OCI-LY1 (cell line): ENCODE measurements around the gene NECAB2.

Experiments
- H2AFZ ChIP-seq: fragments of 200-600 bp; sonication (generic), shearing (Covaris generic); 2 replicates; pipeline ENCODE4 v1.6.0; 2014; ENCODE audit warnings: antibody characterized with exemption, mild to moderate bottlenecking, low read length
- H3F3A ChIP-seq: fragments of 200-600 bp; sonication (generic), shearing (Covaris generic); 2 replicates; pipeline ENCODE4 v1.6.0; 2014; ENCODE audit warnings: mild to moderate bottlenecking, antibody characterized with exemption, low read length, moderate library complexity; ENCODE audit not compliant: insufficient read depth
- H3K27ac ChIP-seq: fragments of 200-600 bp; sonication (generic); 2 replicates; pipeline ENCODE4 v1.5.1; 2014; ENCODE audit warnings: low read length, mixed run types, mild to moderate bottlenecking, low read depth; ENCODE audit not compliant: poor library complexity, severe bottlenecking
- H3K27me3 ChIP-seq: fragments of 200-600 bp; sonication (generic); 2 replicates; pipeline ENCODE4 v1.6.0; 2014; ENCODE audit warnings: antibody characterized with exemption, mild to moderate bottlenecking, low read length, moderate library complexity; ENCODE audit not compliant: insufficient read depth
- H3K36me3 ChIP-seq: fragments of 200-600 bp; sonication (generic); 2 replicates; pipeline ENCODE4 v1.6.1; 2014; ENCODE audit warnings: mild to moderate bottlenecking, antibody characterized with exemption, low read length, moderate library complexity, mixed read lengths; ENCODE audit not compliant: insufficient read depth
- H3K4me1 ChIP-seq: fragments of 200-600 bp; sonication (generic); 2 replicates; pipeline ENCODE4 v1.5.1; 2014; ENCODE audit warnings: mild to moderate bottlenecking, low read length, moderate library complexity; ENCODE audit not compliant: insufficient read depth, severe bottlenecking
- H3K4me2 ChIP-seq: fragments of 200-600 bp; sonication (generic), shearing (Covaris generic); 2 replicates; pipeline ENCODE4 v1.6.1; 2014; ENCODE audit warnings: low read length
- H3K4me3 ChIP-seq: fragments of 200-600 bp; sonication (generic); 2 replicates; pipeline ENCODE4 v1.5.1; 2014; ENCODE audit warnings: low read length, low read depth, mild to moderate bottlenecking, mixed read lengths; ENCODE audit not compliant: poor library complexity, severe bottlenecking
- H3K79me2 ChIP-seq: fragments of 200-600 bp; shearing (Covaris generic); 2 replicates; pipeline ENCODE4 v1.6.1; 2016; ENCODE audit warnings: mixed run types, low read length, mixed read lengths; ENCODE audit not compliant: insufficient read depth
- H3K9ac ChIP-seq: fragments of 200-600 bp; sonication (generic), shearing (Covaris generic); 2 replicates; pipeline ENCODE4 v1.6.1; 2014; ENCODE audit warnings: mild to moderate bottlenecking, low read length, mixed read lengths
- H3K9me2 ChIP-seq: fragments of 200-600 bp; sonication (generic), shearing (Covaris generic); 2 replicates; pipeline ENCODE4 v1.6.1; 2014; ENCODE audit warnings: low read depth, mild to moderate bottlenecking, low read length, mixed read lengths
- H3K9me3 ChIP-seq: fragments of 200-600 bp; shearing (Covaris generic); 2 replicates; pipeline ENCODE4 v1.6.1; 2014; ENCODE audit warnings: low read length, mixed read lengths
- H4K20me1 ChIP-seq: fragments of 200-600 bp; sonication (generic), shearing (Covaris generic); 2 replicates; pipeline ENCODE4 v1.6.0; 2016; ENCODE audit warnings: mild to moderate bottlenecking, low read length; ENCODE audit not compliant: insufficient read depth
- CTCF ChIP-seq: fragments of 200-600 bp; sonication (generic), shearing (Covaris generic); IDR thresholded peaks from 2 replicates; pipeline ENCODE4 v1.5.1; 2017; ENCODE audit warnings: mild to moderate bottlenecking, antibody characterized with exemption, low read length, moderate library complexity, mixed read lengths
- EZH2 ChIP-seq: fragments of 200-600 bp; sonication (generic), shearing (Covaris generic); IDR thresholded peaks from 2 replicates; pipeline ENCODE4 v1.8.0; 2017; ENCODE audit warnings: borderline replicate concordance, mixed run types, mild to moderate bottlenecking, antibody characterized with exemption, low read length, moderate library complexity, mixed read lengths

Gene NECAB2

GRCh38 chr16:83957296-83957855 is 10.7 kb upstream of the NECAB2 start:
- no peaks in the 10 kb centered on the region for H3K36me3 ChIP-seq
- peaks cover 3% of the 10 kb centered on the region for H3K4me1 ChIP-seq
- H3K27me3 ChIP-seq: 0 out of 2 replicates have a peak, but pooled peaks cover 5% of the 10 kb centered on the region
- no peak overlapping the region for H3K4me2 ChIP-seq
- H3K9me3 ChIP-seq: no peaks in the 10 kb centered on the region
- no peaks in the 10 kb centered on the region for H4K20me1 ChIP-seq
- H3K9me2 ChIP-seq: no peaks in the 10 kb centered on the region
- H3K9ac ChIP-seq: no peak overlapping the region
- no peaks in the 10 kb centered on the region for H3F3A ChIP-seq
- no peak overlapping the region for H2AFZ ChIP-seq
- no peak overlapping the region for H3K4me3 ChIP-seq
- TF ChIP-seq EZH2: no peak
- no peak for TF ChIP-seq CTCF
- H3K27ac ChIP-seq: no peak overlapping the region
- no peaks in the 10 kb centered on the region for H3K79me2 ChIP-seq

GRCh38 chr16:83958137-83958845 is 9.8 kb upstream of the NECAB2 start:
- H3K4me1 ChIP-seq: peaks cover under 1% of the 10 kb centered on the region
- no peaks in the 10 kb centered on the region for H3K9me2 ChIP-seq
- no peaks in the 10 kb centered on the region for H3K9me3 ChIP-seq
- H4K20me1 ChIP-seq: no peaks in the 10 kb centered on the region
- no peak overlapping the region for H3K27ac ChIP-seq
- no peak overlapping the region for H3K4me2 ChIP-seq
- TF ChIP-seq CTCF (no peak), EZH2 (no peak)
- no peaks in the 10 kb centered on the region for H3F3A ChIP-seq
- no peak overlapping the region for H3K4me3 ChIP-seq
- no peaks in the 10 kb centered on the region for H3K36me3 ChIP-seq
- no peak overlapping the region for H2AFZ ChIP-seq
- no peak overlapping the region for H3K9ac ChIP-seq
- no peaks in the 10 kb centered on the region for H3K79me2 ChIP-seq
- peaks cover 11% of the 10 kb centered on the region; the same call in 1 of the 2 replicates for H3K27me3 ChIP-seq

- Histone ChIP-seq H3K27me3 (peaks cover 13% of the 10 kb centered on the region; the same call in 1 of the 2 replicates), H3K4me2 (no peak overlapping the region), H2AFZ (no peak overlapping the region), H3K79me2 (no peaks in the 10 kb centered on the region), H3K9ac (no peak overlapping the region), H3K9me2 (no peaks in the 10 kb centered on the region), H3F3A (no peaks in the 10 kb centered on the region), H4K20me1 (no peaks in the 10 kb centered on the region), H3K4me1 (no peaks in the 10 kb centered on the region), H3K4me3 (no peak overlapping the region), H3K9me3 (no peaks in the 10 kb centered on the region), H3K36me3 (no peaks in the 10 kb centered on the region), H3K27ac (no peak overlapping the region)
- no peak for TF ChIP-seq CTCF
- TF ChIP-seq EZH2: no peak
Measured at GRCh38 chr16:83958846-83959565, 9.0 kb upstream of the NECAB2 start.
